Measurements from ENCODE around the gene TMPO.
A peak's percentile ranks its signal among the peaks of the same experiment; 100 is the strongest.
"Not testable (repeated sequence)": the region's sequence is repeated elsewhere in the genome, so short reads cannot be mapped to it uniquely, and the experiment has no call there.

TMPO gene, protein sequence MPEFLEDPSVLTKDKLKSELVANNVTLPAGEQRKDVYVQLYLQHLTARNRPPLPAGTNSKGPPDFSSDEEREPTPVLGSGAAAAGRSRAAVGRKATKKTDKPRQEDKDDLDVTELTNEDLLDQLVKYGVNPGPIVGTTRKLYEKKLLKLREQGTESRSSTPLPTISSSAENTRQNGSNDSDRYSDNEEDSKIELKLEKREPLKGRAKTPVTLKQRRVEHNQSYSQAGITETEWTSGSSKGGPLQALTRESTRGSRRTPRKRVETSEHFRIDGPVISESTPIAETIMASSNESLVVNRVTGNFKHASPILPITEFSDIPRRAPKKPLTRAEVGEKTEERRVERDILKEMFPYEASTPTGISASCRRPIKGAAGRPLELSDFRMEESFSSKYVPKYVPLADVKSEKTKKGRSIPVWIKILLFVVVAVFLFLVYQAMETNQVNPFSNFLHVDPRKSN

DNA sequence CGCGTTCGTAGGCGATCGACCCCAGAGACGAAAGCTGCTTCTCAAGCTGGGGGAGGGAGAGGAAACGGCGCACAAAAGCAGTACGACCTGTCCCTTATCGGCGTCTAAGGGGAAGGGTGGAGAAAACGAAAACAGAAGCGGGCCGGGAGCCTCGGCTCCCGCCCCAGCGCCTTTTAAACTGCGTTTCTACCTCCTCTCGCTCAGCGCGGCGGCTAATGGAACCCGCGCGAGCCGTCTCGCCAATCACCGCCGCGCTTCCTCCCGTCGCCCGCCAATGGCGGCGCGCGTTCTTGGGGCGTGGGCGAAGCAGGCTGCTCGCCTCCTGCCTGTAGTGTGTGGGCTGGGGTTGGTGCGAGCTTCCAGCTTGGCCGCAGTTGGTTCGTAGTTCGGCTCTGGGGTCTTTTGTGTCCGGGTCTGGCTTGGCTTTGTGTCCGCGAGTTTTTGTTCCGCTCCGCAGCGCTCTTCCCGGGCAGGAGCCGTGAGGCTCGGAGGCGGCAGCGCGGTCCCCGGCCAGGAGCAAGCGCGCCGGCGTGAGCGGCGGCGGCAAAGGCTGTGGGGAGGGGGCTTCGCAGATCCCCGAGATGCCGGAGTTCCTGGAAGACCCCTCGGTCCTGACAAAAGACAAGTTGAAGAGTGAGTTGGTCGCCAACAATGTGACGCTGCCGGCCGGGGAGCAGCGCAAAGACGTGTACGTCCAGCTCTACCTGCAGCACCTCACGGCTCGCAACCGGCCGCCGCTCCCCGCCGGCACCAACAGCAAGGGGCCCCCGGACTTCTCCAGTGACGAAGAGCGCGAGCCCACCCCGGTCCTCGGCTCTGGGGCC, at the start of gene TMPO:
TSS of gene TMPO (plus strand) at position 304 of the 824 bp plus-strand sequence. CDS start at position 582, 278 bp downstream.
- DNase-seq (ENCODE audit: low spot score), result peak; percentile 93

DNA sequence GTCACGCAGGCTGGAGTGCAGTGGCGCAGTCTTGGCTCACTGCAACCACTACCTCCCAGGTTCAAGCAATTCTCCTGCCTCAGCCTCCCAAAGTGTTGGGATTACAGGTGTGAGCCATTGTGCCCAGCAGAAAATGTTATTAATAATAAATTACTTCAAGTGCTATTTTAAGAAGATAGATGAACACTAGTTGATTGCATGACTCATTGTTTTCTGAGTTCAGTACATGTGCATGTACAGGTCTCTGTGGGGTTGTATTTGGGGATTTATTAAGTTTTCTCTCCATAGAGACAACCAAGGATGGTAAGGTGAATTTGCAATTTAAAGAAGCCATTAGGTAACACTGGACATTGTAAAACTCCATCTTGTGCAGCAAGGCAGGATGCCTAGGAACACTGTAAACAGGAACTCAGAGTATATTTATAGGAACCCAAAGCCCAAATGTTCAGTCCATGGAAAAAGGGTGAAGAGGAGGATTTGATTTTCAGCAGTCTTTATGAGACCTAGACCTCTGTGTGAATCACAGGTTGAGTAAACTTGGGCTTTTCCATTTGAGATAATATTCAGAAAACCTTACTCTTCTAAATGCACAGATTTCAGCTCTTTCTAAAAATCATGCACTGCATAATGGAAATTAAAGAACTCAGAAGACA, 49.3 kb upstream of the TMPO start:
- no peak for DNase-seq (ENCODE audit: low spot score)

DNA sequence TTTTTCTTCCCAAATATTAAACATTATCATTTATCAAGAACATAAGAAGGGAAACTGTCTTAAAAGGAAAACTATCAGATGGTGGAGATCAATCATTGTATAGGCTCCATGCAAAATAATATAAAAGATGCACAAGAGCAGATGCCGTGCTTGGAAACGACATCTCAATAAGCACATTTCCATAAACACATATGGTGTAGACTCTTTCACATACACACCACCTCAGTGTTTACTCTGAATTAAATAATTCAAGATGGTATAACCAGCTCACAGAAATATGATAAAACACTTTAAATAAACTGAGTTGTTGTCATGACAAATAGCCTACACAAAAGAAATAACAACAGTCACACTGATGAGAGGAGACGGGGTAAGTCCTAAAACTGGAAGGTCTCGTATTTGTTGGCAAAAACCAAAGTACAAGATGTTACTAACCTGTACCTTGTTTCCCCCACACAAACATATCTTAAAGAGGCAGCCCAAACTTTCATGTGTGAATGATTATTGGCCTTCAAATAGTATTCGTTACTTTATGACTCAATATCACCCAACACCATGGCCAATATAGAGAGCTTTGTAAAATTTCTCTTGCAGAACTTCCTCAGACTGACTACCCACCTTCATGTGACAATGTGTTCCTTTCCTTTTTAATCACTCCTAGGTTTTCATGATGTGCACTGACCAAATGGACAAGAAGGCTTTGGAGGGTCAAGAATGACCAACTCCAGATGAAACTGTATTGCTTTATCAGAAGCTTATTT, 48.6 kb upstream of the TMPO start:
- no peak for DNase-seq (ENCODE audit: low spot score)

DNA sequence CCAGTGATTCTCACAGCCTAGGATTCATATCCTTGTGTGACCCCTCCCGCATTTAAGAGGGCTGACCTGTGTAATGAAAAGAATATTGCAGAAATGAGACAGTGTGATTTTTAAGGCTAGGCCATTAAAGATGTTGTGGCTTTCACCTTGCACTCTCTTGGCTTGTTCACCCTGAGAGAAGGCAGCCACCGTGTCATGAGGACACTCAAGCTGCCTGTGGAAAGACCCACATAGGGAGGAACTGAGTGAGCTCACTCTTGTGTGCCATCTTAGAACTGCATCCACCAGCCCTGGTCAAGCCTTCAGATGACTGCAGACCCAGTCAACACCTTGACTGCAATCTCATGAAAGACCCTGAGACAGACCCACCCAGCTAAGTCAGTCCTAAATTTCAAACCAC, 46.3 kb upstream of the TMPO start:
- no peak for DNase-seq (ENCODE audit: low spot score)

DNA sequence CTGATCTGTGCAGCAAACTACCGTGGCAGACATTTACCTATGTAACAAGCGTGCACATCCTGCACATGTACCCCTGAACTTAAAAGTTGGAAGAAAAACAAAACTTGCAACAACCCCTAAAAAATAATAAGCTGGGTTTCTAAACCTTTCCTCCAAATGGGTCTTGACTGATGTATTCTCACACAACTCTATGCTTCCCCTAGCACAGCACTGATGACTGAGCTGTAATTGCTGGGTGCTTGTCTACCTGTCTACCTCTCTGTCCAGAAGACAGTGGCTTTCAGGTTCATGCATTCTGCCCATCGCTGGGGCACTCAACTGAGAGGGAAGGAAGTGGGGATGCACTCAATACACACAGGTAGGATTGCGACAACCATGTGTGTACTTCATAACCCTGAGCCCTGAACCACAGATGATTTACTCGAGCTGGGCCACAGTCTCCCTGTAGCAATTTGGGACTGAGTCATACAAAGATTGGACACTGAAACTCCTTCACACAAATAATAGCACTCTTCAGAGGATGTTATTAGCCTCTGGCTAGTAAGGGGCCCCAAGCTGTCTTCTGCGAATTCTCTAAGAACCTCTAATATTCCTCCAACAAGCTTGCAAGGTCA, 44.8 kb upstream of the TMPO start:
- DNase-seq (ENCODE audit: low spot score), result no peak

DNA sequence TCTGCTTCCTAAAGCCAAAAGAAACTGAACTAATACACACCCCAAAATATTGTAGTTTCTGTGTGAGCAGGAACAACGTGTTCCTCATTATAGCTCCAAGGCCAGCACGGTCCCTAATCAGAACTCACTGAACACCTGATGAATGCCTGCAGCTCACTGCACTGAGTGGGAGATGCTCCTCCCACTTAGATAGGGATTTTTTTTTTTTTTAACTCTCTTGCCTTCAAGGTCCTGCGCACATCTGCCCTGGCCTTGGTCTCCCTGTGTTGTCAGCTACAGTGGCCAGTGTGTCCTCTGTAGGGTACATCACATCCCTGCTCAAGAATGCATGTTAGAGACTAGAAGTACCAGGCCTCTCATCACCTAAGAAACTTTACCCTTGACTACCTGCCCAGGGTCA, 44.3 kb upstream of the TMPO start:
- no peak for DNase-seq (ENCODE audit: low spot score)

DNA sequence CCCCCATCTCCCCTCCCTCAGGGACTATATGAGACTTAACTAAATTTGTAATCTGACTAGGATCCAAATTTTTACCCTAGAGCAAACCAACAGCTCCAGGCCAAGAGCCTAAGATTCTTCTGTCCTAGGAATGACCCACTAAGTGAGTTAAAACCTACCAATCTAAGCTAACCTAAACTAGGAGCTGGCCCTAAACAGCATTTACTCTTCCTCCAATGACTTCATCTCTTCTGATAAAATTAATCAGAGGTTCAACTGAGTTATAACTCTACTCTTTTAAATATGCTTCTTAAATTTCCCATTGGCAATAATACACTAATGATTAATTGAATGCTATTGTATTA, 39.9 kb upstream of the TMPO start:
- no peak for DNase-seq (ENCODE audit: low spot score)

DNA sequence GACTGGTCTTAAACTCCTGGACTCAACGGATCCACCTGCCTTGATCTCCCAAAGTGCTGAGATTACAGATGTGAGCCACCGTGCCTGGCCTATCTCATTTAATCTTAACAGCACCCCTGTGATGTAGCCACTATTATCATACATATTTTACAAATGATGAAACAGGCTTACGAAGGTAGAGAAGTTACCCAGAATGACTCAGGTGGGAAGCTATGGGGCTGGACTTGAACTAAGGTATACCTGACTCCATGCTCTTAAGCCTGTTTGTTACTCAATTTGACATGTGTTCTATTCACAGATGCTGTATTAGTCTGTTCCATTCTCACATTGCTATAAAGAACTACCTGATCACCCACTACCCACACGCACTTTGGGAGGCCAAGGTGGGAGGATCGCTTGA, 36.8 kb upstream of the TMPO start:
- DNase-seq (ENCODE audit: low spot score), result no peak

DNA sequence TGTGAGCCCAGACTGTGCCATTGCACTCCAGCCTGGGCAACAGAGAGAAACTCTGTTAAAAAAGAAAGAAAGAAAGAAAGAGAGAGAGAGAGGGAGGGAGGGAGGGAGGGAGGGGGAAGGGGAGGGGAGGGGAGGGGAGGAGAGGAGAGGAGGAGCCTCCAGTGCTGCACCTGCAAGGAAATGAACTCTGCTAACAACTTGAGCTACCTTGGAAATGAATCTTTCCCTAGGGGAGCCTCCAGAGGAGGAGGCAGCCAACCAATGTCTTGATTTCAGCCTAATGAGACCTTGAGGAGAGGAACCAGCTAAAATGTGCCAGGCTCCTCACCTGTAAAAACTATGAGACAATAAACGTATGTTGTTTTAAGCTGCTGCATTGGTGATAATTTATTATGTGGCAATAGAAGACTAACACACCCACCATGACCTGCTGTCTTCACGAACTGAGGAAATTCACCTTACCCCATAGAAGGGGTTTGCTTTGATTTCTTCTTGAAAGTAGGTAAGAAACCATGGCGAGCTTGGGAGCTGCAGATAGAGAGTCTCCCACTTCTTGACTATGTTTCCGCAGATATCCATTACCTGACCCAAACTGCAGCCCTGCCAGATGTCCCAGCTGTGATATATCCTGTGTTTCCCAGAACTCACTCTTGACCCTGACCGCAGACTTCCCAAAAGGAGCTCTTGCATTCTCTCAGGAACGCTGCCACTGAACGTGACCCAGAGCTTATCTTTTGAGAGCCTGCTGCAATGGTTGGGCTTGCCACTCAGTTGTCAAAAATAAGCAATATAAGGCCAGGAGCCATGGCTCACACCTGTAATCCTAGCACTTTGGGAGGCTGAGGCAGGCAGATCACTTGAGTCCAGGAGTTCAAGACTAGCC, 31.5 kb upstream of the TMPO start:
- no peak for DNase-seq (ENCODE audit: low spot score)

DNA sequence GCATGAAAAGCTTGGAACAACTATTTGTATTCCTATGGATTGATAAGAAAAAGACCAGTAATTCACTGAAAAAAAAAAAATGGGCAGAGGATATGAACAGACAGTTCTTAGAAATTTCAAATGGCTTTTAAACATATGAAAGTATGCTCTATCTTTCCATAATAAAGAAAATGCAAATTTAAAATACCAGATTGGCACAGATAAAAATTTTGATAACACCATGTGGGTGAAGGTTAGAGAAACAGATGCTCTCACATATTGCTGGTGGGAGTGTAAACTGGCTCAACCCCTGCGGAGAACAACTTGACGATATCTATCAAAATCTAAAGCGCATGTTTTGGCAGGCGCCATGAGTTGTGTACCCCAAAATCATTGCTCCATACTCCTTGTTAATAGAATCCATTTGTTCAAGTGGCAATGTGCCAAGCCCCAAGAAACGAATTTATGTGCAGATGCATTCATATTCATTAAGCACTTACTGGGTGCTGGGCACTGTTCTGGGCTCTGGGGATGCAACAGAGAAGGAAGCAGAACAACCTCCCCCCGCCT, 29.5 kb upstream of the TMPO start:
- no peak for DNase-seq (ENCODE audit: low spot score)

DNA sequence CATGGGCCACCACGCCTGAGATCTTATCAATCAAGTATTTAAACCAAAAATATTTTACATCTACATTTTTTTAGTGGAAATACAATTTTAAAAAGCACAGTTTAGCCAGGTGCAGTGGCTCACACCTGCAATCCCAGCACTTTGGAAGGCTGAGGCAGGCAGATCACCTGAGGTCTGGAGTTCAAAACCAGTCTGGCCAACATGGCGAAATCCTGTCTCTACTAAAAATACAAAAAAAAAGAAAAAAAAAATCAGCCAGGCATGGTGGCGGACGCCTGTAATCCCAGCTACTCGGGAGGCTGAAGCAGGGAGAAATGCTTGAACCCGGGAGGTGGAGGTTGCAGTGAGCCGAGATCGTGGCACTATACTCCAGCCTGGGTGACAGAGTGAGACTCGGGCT, 27.0 kb upstream of the TMPO start:
- not testable (repeated sequence) for DNase-seq (ENCODE audit: low spot score)

DNA sequence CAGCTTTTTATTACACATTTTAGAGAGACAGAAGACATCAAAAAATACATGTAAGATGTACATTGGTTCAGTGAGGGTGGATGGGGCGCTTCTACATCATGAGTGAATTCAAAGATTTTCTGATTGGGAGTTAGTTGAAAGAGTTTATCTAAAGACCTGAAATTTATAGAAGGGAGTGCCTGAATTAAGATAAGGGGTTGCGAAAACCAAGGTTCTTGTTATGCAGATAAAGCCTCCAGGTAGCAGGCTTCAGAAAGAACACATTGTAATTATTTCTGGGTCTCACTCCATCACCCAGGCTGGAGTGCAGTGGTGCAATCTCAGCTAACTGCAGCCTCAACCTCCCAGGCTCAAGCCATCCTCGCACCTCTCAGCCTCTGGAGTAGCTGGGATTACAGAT, 26.2 kb upstream of the TMPO start:
- no peak for DNase-seq (ENCODE audit: low spot score)

DNA sequence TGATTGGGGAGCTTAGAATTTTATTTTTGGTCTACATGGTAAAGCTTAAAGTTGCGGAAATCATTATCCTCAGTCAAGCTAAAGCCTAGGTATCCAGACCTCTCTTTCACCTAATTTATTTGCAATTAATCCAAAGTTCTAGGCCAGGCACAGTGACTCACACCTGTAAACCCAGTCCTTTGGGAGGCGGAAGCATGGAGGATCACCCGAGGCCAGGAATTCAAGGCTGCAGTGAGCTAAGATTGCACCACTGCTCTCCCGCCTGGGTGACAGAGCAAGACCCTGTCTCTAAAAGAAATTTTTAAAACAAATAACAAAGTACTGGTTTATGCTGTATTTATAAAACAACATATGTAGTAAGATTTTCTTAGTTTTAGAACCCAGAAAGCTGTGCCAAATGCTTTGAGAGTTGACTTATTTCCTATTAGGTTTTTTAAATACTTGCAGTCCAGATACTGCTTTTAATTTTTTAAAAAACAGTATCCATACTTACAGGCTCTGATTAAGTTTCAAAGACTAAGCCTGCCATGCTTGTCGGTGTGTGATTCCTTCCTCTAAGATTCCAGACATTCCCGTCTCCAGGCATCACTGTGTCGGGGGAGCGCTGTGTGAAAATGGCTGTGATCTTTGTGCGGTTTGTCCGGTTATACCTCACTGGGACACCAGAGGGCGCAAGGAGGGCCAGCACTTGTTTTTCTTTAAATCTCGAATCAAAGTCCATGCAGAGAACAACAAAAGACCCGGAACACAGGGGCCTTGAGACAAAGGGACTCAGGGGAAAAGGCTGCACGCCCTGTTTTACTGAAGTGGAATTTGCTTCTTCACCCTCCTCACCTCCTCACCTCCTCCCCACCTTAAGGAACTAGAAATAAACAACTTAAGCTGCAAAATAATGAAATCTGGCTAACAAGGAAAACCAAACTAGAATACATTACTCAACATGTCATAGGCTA, 24.6 kb upstream of the TMPO start:
- peak; percentile 89 for DNase-seq (ENCODE audit: low spot score)

DNA sequence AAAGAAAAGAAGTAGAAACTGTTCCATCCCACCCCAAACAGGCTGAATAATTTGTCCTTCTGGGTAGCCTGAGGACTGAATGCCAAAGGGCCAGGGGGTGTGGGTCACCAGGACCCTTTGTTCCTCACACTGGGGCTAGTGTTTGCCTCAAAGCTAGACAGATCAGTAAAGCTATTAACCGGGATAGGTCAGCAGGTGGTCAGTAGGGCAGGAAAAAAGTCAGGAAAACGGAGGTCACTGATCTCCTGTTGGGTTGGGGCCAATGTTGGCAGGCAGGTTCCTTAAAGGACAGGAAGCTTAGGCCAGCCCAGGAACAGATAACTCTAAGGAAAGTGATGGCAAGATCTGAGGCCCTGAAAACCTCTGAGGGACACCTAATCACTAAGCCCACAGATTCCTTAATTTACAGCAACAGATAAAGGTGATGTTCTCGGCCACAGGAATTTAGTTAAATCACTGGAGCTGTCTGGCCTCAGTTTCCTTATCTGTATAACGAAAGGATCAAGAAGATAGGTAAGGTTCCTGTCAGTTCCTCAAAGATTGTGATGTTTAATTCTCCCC, 22.7 kb upstream of the TMPO start:
- no peak for DNase-seq (ENCODE audit: low spot score)

DNA sequence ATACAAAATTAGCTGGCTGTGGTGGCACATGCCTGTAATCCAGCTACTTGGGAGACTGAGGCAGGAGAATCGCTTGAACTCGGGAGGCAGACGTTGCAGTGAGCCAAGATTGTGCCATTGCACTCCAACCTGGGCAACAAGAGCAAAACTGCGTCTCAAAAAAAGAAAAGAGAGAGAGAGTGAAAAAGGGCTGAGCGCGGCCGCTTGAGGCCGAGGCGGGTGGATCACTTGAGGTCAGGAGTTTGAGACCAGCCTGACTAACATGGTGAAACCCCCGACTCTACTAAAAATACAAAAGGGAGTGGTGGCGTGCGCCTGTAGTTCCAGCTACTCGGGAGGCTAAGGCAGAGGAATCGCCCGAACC, 14.1 kb upstream of the TMPO start:
- not testable (repeated sequence) for DNase-seq (ENCODE audit: low spot score)

DNA sequence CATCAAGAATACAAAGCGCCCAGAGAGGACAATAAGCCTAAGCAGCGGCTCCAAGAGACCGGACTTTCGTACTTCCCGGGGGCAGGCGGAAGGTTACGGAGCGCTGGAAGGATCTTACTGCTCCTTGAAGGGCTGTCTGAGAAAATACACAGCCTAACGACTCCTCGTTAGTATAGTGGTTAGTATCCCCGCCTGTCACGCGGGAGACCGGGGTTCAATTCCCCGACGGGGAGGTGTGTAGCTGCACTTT, 12.1 kb upstream of the TMPO start:
- peak; percentile 94 for DNase-seq (ENCODE audit: low spot score)

DNA sequence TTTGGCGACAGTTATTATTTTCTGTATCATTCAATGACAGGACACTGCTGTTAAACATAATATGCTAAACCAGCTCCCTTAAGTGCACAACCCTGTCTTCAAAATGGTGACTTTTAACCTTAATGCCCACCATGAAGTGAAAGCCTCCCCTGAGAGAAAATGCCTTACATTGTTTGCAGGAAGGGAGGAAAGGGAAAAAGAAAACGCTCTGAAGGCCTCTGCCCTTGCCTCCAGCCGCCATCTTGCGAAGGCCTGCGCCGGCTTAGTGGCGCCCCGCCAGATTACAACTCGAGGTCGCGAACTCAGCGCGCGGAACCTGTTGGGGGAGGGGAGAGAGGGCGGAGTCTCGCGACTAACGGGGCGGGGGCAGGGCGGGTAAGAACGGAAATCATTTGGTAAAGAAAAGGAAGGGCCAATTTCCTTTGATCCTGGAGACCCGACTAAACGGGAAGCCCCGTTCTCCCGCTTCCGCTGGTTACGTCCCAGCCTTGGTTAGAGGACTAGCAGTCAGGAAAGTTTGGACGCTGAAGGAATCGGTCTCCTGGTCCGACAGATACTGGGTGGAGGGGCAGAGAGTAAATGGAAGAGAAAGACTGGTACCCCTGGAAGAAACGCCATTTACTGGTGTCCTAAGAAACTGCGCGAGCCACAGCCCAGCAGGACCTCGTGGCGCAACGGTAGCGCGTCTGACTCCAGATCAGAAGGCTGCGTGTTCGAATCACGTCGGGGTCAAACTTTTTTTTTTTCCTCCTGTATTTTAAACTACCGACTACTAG, 11.6 kb upstream of the TMPO start:
- peak; percentile 91 for DNase-seq (ENCODE audit: low spot score)

DNA sequence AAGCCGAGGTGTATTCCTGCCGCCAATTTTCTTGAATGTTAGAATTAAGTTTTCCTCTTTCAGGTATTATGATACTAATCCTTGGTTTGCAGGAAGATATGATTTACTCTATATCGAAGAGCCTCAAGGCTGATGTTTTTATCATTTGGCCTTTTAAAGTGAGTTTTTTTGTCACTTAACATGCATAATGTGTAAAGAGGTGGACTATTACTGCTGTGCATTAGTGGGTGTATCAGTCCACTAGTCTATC, 11.1 kb upstream of the TMPO start:
- DNase-seq (ENCODE audit: low spot score), result no peak

DNA sequence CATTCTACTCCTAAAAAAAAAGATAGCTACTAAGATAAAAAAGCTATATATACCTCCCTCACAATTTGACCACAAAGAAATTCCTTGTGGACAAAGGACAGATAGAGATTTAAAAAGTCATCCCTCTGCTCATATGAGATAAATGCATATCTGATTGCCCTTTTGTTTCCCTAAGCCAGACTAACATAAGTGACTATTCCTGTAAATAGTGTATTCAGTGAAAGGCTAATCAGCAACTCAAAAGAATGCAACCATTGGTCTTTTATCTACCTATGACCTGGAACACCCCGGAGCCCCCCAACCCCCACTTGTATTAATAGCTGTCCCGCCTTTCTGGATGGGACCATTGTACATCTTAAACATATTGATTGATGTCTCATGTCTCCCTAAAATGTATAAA, 6.3 kb upstream of the TMPO start:
- DNase-seq (ENCODE audit: low spot score), result no peak
